GM21360 (cell line): Measurements from ENCODE around the gene DPF3.

ENCODE experiments used
- ATAC-seq: cut with Tn5 transposase; IDR thresholded peaks from one replicate; pipeline ENCODE4 v1.9.1; 2021; ENCODE audit warnings: mild to moderate bottlenecking, moderate library complexity; ENCODE audit not compliant: unreplicated experiment

Gene DPF3

DNA sequence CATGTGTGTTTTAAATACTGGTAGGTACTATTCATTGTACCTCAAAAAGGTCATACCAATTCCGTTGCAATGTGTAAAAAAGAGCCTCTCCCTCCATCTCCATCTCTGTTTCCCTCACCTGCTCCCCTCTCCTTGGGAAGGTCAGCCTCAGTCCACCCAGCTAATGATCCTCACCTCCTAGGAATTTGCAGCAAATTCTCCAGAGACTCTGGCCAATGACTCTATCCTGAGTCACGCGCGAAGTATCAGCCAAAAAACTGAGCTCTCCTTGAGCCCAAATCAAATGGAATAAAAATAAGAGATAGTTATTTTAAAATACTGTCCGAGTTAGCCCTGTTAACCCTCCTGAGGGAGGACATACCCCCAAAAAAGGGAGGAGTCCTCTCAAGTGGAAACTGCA, 148.4 kb downstream of the DPF3 start:
- ATAC-seq: no peak

DNA sequence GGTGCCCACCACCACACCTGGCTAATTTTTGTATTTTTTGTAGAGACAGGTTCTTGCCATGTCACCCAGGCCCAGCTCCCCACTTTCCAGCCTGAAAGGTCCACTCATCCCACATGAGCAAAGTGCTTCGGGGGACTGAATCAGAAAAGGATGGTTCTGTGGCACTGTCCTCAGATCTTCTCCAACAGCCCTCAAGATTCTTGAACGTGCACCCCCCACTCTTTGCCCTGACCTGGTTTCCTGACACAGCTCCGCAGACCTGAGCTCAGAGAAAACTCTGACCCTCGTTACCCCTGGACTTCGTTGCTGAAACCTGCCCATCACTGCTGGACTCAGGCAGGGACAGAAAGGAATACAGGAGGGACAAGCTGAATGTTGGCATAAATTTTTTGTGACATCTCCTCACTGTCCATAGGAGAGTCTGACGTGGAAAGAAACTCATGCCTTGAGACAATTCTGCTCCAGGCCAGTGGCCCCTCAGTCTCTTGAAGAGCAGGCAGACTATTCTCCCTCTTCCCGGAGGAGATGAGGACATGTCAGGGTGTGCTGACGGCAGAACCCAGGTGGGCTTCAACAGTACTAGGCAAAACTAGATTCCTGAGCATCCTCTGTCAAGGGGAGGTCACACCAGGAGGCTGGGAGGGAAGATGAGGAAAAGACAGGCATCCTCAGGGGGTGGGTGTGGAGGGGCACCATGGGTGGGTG, 149.3 kb downstream of the DPF3 start:
- no peak for ATAC-seq

DNA sequence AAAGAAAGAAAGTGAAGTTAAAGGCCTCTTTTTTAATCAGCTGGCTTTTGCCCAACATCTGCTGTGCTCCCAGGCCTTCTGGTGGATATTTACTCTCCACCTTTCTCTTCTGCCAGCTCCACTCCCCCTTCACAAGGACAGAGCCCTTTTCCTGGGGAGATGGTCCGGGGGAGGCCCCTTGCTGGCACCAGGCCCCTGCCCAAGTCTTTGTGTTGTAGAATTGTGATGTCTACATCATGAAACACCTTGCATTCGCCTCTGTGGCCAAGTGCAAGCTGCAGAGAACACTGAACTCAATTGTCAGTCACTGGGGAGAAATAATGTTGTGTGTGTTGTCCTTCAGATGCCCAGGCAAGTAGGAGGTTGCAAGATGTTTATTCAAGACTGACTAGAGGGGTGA, 150.3 kb downstream of the DPF3 start:
- no peak for ATAC-seq

DNA sequence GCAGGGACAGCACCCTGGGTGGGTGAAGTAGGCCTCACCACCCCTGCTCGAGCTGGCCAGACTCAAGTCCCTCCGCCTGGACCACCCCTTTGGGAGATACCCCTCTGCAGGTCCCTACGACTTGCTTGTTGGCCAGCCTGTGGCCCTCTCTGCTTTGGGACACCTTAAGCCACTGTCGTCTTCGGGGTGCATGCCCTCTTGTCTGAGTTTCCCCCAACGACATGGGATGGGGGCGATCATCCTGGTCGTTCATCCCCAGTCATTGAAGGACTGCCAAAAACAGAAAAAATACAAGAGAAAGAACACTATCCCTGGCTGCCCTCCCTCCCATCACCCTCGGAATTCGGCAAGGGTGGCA, 151.1 kb downstream of the DPF3 start:
- no peak for ATAC-seq

DNA sequence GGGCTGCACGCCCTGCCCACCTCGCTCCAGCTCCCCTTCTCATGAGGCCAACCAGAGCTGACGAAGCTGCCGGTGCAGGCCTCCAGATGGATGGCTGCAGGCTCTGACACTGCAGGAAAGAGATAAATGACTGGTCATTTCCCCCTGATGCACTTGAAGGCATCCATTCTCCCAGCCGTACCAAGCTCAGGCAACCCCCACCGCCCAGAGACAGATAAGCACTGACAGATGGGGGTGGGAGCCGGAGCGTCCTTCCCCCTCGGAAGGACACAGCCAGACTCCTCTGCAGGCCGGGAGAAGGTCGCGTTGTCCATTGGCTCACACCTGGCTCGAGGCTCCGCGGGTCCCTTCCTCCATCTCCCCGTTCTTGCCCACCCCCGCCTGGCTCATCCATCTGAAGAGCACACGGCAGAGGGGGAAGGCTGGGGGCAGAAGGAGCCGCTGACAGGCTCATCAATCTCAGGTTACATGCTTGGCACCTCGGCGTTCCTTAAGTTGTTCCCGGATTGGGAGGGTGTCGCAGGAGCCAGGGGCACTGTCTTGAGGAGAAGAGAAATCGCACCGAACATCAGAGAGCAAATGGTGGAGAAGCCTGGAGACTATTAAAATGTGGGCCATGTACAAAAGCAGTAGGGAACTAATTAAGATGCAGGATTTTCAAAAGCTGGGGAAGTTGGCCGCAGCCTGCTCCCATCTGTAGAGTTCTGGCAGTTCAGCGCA, 151.6 kb downstream of the DPF3 start:
- ATAC-seq: no peak

DNA sequence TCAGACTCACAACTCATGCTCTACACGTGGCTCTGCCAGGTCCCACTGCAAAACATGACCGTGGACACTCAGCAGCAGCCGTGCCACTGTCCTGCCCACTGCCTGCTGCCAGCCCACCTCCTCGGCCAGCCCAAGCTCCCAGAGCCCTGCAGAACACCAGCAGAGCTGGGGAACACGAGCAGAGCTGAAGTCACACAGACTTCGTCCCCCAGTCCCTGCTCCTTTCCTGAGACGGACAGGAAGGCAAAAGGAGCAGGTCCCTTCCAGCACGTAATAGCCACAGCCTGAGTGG, 152.1 kb downstream of the DPF3 start:
- ATAC-seq: no peak

DNA sequence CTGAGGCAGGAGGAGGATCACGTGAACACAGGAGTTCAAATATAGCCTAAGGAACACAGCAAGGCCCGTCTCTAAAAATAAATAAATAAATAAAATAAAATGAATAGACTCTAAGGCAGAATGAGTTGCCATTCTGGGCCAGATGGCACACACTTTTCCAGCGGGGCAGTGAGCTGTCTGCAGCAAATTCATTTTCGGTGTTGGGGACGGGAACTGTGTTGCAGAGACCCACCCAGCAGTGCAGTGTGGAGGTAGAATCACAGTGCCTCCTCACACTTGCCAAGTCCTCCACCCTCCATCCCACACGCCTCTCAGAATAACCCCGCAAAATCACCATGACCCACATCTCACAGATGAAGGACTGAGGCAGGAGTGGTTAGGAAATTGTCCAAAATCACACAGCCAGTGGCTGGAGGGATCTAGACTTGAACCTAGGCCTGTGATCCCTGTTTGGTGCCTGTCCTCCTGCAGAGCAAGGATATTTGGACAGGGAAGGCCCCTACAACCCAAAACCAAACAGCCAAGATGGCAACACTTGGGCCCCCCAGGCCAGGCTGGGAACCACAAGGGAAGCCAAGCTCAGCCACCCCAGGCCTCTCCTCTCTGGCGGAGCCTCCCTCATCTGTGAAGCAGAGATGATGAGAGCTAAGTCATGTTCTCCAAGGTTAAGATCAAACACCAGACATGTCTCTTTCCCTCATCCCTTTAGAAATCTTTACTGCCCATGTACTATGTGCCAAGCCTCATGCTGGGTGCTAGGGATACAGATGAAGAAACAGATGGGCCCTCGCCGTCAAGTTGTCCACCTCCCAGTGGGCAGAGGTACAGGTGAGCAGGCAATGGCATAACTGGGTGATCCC, 152.7 kb downstream of the DPF3 start:
- ATAC-seq: no peak

DNA sequence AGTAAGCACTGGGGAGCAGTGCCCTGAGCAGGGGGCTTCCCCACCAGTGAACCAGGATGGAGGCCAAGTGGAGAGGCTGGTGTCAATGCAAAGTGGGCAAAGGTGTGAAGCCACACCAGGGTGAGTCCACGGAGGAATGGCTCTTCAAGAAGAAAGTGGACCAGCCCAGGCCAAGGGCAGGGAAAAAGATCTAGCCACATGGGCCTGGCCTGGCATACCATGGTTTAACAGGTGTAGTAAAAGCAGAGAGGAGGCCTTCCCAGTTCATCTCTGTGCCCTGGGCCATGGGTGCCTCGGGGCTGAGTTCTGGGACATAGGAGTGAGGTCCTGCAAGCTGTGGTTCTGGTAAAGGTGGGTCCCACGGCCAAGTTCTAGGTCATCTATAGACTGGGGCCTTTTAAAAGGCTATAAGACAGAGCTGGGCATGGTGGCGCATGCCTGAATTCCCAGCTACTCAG, 153.4 kb downstream of the DPF3 start:
- ATAC-seq: no peak

DNA sequence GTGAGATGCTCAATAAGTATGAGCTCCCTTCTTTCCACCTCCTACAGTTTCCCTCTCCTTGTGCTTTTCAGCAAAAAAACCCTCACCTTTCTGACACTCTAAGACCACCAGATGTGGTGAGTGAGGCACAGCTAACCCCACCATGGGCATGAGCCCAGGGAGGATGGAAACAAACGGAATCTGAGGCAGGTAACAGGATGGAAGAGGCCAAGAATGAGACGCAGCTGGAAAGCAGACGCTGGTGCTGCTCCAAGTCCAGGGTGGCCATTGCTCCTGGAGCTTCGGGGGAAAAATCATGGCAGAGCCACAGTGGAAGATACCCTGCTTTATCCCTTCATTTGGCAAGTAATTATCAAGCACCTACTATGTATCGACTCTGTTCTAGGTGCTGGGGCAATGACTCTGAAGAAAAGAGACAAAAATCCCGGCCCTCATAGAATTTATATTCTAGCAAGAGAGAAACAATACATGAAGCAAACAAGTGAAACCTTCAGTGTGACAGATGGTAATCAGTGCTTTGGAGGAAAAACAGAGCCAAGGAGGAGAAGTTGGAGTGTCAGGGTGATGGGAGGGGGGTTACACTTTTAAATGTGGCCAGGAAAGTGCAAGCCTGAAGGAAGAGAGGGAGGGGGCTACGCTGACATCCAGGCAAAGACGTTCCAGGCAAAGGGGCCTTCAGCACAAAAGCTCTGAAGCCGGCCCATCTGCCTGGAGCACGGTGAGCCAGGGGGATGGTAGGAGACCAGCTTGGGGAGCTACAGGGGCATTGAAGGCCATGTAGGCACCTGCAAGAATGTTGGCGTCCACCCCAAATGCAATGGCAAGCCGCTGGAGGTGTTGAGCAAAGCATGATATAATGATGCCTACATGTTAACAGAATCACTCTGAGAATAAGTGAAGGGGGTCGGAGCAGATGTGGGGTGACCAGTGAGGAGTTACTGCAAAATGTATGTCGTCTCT, 154.2 kb downstream of the DPF3 start:
- ATAC-seq: no peak

DNA sequence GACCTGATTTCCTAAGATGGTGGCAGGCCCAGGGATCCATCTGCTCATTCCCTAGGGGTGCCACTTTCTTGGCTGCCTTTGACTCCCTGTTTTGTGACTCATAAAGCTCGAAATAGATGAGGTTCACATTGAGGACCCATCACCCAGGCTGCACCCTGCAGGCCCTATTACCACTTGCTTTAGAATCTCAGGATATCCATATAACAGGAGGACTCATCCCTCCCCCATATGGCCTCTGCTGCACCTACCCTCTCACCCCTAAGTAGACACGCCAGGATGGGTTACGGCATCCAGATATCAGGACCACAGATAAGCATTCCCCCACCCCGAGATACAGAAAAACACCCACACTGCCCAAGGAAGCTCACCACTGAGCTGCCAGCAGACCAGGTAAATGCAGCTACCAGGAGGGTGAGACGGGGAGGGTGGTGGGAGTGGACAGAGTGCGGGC, 155.7 kb downstream of the DPF3 start:
- no peak for ATAC-seq

DNA sequence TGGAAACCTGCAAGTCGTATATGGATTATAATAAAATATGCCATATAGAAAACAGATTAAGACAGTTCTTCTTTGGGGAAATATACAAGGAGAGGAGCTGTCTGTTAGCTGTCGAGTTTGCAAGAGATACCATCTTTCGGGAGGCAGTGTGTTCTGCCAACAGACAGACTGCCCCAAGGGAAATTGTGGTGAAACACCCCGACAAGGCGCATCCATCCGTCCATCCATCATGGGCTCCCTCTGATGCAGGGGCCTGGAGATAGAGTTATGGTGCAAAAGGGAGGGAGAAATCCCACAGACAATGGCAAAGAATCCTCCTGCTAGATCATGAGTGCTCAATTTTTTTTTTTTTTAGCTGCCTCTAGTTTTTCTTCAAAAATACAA, 156.3 kb downstream of the DPF3 start:
- ATAC-seq: no peak

DNA sequence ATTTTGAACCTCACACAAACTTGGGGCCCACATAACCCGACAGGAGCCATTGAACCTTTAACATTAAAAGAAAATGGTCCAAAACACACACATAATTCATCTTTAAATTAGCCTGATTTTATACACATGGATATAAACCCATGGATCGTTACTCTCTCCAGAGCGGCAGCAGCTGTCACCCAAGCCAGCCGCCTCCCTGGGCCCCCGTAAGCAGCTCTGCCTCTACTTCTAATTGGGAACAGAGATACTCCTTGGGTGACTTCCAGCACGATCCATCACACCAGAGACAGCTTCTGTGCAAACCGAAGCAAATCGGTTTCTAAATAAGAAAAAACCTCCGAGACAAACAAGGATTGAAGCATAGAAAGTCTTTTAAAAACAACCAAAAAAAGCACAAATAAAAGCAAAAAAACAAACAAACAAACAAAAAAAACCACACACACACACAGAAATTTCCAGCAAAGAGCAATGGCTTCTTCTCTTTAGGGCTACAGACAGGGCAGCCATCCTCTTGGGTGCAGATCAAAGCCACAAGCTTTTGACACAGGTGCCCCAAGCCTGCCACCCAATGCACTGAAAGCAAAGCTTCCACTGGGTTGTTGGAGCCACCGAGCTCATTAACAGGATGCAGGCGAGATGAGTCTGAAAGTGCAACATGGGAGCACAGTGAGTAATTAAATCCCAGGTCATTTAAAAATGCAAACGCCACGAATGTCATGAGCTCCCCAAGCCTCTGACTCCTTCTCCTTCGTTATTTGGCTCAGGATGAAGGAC, 156.9 kb downstream of the DPF3 start:
- no peak for ATAC-seq

DNA sequence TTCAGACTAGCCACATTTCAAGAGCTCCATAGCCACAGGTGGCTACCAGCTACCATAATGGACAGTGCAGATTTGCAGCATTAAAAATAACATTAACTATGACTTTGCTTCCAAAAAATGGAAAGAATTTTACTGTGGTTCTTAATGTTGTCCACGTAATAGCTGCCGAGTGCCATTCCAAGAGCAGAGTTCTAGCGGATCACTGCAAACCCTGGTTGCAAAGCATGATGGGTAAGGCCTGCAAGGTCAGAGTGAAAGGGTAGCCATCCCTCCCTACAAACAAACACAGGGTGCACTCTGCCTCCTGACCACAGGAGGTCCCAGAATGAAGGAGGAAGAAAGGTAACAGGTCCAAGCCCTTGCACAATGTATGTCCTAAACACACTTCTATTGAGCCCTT, 157.6 kb downstream of the DPF3 start:
- no peak for ATAC-seq

DNA sequence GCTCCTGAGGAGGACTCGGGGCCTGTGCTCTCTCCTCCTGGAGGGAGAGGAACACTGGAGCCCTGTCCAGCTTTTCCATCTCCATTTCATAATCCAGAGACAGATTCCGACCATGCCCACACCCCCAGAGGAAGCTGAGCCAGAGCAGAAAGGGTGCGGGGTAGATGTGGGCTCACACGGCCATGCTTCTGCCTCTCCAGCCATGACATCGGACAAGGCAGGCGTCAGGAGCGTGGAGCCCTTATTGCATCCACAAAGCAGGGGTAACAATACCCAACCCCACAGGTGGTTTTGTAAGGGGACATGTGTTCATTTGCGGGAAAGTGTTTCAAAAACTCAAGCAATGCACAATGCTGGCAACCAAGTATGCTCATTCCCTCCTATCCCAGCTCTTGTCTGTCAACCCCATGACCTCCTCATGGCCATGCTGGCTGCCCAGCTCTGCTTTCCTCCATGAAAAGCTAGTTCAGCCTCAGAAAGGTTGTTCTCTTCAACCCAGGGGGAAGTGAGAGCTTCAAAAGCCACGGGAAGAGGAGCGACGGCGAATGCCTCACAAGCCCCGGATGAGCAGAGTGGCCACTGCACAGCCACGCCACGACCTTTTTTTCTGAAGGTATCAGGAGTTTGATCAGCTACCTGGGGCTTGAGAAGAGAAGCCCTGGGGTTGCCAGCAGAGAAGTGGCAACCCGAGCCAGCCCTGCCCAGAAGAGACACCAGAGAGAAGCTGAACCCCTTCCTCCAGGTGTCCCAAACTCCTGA, 161.7 kb downstream of the DPF3 start:
- no peak for ATAC-seq

DNA sequence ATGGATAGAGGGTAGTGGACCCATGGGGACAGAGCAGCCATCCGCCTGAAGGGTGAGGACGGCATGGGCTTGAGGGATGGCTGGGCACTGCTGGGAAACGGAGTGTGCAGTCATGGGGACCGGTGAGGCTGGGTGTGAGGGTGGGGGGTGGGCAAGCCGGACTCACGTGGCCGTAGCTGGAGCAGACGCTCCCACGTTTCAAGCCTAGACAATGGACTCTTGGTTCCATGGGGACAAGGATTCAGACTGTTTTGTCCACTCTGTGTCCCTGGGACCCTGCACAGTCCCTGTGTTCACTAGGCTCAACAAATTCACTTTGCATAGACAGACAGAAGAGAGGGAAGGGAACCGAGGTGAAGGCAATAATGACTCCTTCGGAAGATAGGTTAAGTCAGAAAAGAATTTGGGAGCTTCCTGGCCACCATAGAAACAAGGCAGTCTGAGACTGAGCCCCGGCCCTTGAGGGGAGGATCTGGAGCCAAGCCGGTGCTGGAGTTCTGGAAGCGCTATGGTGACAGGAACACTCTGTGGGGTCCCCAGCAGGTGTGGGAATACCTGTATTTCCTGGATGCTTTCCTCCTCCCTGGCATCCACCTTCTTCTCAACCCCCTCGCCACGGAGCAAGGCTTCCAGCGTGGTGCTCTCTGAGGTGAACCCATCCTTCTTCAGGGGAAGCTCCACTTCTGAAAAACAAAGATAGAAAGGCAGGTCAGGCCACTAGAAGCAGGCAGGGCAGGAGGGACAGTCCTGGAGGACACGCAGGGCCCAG, 162.5 kb downstream of the DPF3 start:
- no peak for ATAC-seq

DNA sequence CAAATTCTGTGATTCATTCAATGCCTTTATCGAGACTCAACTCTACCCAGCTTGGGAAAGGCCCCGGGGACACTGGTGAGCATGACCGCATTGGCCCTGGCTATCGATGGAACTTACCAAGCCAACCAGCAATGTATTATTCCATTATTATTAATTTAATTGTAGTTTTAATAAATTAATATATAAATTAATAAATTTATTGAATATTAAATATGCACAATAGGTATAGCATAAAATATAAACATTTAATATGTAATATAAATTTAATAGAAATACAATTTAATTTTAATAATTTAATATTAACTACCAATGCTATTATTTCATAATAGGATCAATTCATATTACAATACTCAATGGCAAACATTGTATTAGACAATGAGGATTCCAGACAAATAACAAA, 163.4 kb downstream of the DPF3 start:
- ATAC-seq: no peak

DNA sequence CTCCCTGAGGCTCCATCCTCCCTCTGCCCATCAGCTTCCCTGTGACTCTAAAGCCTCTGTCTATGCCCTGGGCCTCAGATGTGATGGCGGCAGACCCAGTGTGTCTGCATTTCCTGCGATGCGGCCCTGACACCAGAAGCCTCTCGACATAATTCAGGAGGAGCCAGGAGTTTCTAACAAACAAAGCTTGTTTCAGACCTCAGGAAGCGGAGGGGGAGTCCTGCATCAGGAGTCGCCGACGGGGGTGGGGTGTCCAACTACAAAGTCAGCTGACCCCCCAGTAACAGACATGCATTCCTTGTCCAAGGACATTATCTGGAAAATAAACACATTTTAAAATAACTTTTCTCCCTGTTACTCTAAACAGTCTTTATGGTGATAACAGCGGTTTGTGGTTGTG, 167.5 kb downstream of the DPF3 start:
- ATAC-seq: no peak

DNA sequence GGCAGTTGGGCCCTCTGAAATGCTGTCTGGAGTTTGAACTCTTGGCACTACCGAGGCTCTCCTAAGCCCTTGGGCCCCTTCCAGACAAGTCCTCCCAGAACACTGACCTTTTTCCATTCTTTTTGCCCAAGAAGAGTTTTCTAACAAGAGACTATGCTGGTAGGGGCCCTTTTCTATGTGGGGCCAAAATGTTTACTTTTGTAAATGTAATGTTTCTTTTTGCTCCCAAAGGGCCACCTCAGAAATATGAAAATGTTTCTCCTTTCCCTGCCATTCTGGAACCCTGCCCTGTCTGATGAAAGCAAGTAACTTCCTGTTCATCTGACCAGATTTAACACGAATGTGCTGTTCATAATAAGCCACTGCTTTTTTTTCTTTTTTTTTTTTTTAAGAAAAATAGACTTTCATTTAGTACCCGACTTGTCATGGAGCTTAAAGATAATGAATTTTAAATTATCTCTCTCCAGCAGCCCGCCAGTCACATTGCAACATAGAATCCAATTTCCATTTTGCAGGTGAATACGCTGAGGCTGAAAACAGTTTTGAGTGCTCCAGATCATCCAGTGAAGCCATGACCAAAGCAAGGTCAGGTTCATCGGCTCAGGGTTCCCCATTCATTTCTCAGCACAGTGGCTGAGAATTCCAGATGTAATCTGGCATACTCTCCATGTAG, 169.9 kb downstream of the DPF3 start:
- ATAC-seq: no peak
